ENCODE measurements around the gene NRSN1. TPM values are rescaled to one million over a fixed set of nuclear protein-coding genes. Genes with fewer than 3 reads are reported as not detected.

The NRSN1 gene
- total RNA-seq, 4 donors from 2014 or later, result not detected

GRCh38 chr6:24093381-24093780 lies 32.6 kb upstream of the NRSN1 start:
- H3K36me3 ChIP-seq, result no peaks in the 10 kb centered on the region
- H3K9me3 ChIP-seq, result no peaks in the 10 kb centered on the region
- H3K4me3 ChIP-seq, result no peak overlapping the region
- no peaks in the 10 kb centered on the region for H3K27me3 ChIP-seq
- H3K27ac ChIP-seq, result no peak overlapping the region
- no peak for DNase-seq
- TF ChIP-seq, protein P1, sequence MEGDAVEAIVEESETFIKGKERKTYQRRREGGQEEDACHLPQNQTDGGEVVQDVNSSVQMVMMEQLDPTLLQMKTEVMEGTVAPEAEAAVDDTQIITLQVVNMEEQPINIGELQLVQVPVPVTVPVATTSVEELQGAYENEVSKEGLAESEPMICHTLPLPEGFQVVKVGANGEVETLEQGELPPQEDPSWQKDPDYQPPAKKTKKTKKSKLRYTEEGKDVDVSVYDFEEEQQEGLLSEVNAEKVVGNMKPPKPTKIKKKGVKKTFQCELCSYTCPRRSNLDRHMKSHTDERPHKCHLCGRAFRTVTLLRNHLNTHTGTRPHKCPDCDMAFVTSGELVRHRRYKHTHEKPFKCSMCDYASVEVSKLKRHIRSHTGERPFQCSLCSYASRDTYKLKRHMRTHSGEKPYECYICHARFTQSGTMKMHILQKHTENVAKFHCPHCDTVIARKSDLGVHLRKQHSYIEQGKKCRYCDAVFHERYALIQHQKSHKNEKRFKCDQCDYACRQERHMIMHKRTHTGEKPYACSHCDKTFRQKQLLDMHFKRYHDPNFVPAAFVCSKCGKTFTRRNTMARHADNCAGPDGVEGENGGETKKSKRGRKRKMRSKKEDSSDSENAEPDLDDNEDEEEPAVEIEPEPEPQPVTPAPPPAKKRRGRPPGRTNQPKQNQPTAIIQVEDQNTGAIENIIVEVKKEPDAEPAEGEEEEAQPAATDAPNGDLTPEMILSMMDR (IDR thresholded peaks at IDR 0.05), result no peak
- no peak for TF ChIP-seq POLR2A (IDR thresholded peaks at IDR 0.05)
- no peaks in the 10 kb centered on the region for H3K4me1 ChIP-seq

- Histone ChIP-seq H3K27ac (no peak overlapping the region), H3K4me1 (no peaks in the 10 kb centered on the region), H3K36me3 (no peaks in the 10 kb centered on the region), H3K27me3 (no peaks in the 10 kb centered on the region), H3K4me3 (no peak overlapping the region), H3K9me3 (no peaks in the 10 kb centered on the region)
- no peak for DNase-seq
- TF ChIP-seq, protein P1 (IDR thresholded peaks at IDR 0.05), result no peak
- no peak for TF ChIP-seq POLR2A (IDR thresholded peaks at IDR 0.05)
Measured at GRCh38 chr6:24099181-24099580, 26.8 kb upstream of the NRSN1 start.

DNA sequence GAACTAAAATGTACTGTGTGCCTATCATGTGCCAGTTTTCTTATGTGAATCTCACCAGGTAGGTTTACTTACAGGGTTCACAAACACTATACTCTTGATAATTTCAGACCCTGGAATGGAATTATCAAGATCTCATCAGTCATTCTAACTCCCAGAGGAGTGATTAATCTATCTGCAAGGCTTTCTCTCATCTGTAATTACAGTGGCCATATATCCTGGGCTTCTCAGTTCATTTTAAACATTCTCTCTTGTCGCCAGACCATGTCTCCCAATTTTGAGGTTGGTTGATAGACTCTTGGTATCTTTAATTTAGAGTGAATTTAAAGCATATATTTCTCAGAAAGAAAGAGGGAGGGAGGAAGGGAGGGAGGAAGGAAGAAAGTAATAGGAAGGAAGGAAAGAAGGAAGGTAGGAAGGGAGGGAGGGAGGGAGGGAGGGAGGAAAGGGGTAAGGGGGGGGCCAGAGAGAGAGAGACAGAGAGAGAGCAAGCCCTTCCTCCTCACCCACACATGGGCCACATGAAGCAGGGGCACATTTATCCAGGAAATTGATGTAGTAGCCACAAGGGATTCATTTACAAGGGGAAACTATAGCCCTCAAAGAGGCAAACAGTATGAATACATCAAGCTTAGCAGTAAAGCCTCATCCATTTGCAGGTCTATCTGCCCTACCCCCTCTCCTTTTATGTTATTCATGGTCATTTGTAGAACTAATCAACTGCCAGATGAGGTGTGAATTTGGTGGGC lies 25.8 kb upstream of the NRSN1 start:
- Histone ChIP-seq H3K27ac (no peak overlapping the region), H3K9me3 (no peaks in the 10 kb centered on the region), H3K27me3 (no peaks in the 10 kb centered on the region), H3K36me3 (no peaks in the 10 kb centered on the region), H3K4me1 (no peaks in the 10 kb centered on the region), H3K4me3 (no peak overlapping the region)
- no peak for DNase-seq
- TF ChIP-seq, protein P1 (IDR thresholded peaks at IDR 0.05), result no peak
- no peak for TF ChIP-seq POLR2A (IDR thresholded peaks at IDR 0.05)

- H3K4me1 ChIP-seq, result no peaks in the 10 kb centered on the region
- no peaks in the 10 kb centered on the region for H3K27me3 ChIP-seq
- no peak overlapping the region for H3K4me3 ChIP-seq
- no peaks in the 10 kb centered on the region for H3K36me3 ChIP-seq
- TF ChIP-seq, protein P1 (IDR thresholded peaks at IDR 0.05), result no peak
- no peak for TF ChIP-seq POLR2A (IDR thresholded peaks at IDR 0.05)
- no peak overlapping the region for H3K27ac ChIP-seq
- no peaks in the 10 kb centered on the region for H3K9me3 ChIP-seq
- DNase-seq, result no peak
Measured at GRCh38 chr6:24100770-24101155, 25.3 kb upstream of the NRSN1 start.

- H3K9me3 ChIP-seq, result no peaks in the 10 kb centered on the region
- no peak for DNase-seq
Measured at GRCh38 chr6:24105191-24105590, 20.8 kb upstream of the NRSN1 start.

More at GRCh38 chr6:24105191-24105590, 20.8 kb upstream of the NRSN1 start:
- Histone ChIP-seq H3K4me1 (no peaks in the 10 kb centered on the region), H3K27me3 (no peaks in the 10 kb centered on the region), H3K27ac (no peak overlapping the region), H3K4me3 (no peak overlapping the region), H3K36me3 (no peaks in the 10 kb centered on the region)
- no peak for TF ChIP-seq POLR2A (IDR thresholded peaks at IDR 0.05)
- TF ChIP-seq, protein P1 (IDR thresholded peaks at IDR 0.05), result no peak

All from Peyer's patch (tissue), 4 donors.